H1 (cell line): ENCODE data around the gene PPFIA4. TPM values are rescaled to one million over a fixed set of nuclear protein-coding genes. Genes with fewer than 3 reads are reported as not detected.

ENCODE experiments used
- CTCF ChIA-PET: fragments of 300-600 bp; sonication (Branson Sonifier 250); formaldehyde crosslinking; loops from one replicate; lab custom pipeline; 2021; ENCODE audit not compliant: partially characterized antibody; lab: Charles Lee
- POLR2A ChIA-PET: fragments of 300-600 bp; sonication (Branson Sonifier 250); formaldehyde crosslinking; loops from one replicate; lab custom pipeline; 2021; ENCODE audit warnings: inconsistent platforms; ENCODE audit not compliant: partially characterized antibody; lab: Charles Lee
- DNase-seq, 2 experiments: peaks; one replicate each; pipeline versions ENCODE4 v3.0.0 to v3.0.0-alpha.2; 2010 to 2022; ENCODE audit warnings: low spot score in 2 of 2, low read depth in 1 of 2, mixed read lengths in 1 of 2
- FAIRE-seq: peaks from 2 replicates; lab custom pipeline; 2011; peaks lifted over from hg19 to GRCh38; lab: Jason Lieb, UNC
- H2AFZ ChIP-seq: 2 replicates; pipeline ENCODE4 v1.8.1; 2012; ENCODE audit warnings: low read length, inconsistent platforms
- H2AK5ac ChIP-seq: 2 replicates; pipeline ENCODE4 v1.6.1; 2013; ENCODE audit warnings: low read depth, low read length
- H2BK120ac ChIP-seq: replicated peaks from 2 replicates; pipeline ENCODE3; 2013; ENCODE audit warnings: low read depth, low read length, inconsistent platforms
- H2BK12ac ChIP-seq: 2 replicates; pipeline ENCODE4 v1.6.1; 2013; ENCODE audit warnings: low read depth, low read length
- H2BK15ac ChIP-seq: 2 replicates; pipeline ENCODE4 v1.6.1; 2013; ENCODE audit warnings: low read length
- H2BK20ac ChIP-seq: 2 replicates; pipeline ENCODE4 v1.6.1; 2013; ENCODE audit warnings: low read length
- H2BK5ac ChIP-seq: 2 replicates; pipeline ENCODE4 v1.6.1; 2013; ENCODE audit warnings: low read depth, low read length
- H3K14ac ChIP-seq: 2 replicates; pipeline ENCODE4 v1.6.1; 2013; ENCODE audit warnings: inconsistent platforms; ENCODE audit not compliant: insufficient read length
- H3K18ac ChIP-seq: 2 replicates; pipeline ENCODE4 v1.6.1; 2013; ENCODE audit warnings: low read length; ENCODE audit errors: extremely low read depth
- H3K23ac ChIP-seq: 2 replicates; pipeline ENCODE4 v1.6.1; 2013; ENCODE audit warnings: inconsistent platforms; ENCODE audit not compliant: insufficient read length
- H3K23me2 ChIP-seq: 2 replicates; pipeline ENCODE4 v1.6.1; 2013; ENCODE audit warnings: low read depth, low read length
- H3K27ac ChIP-seq: 2 replicates; pipeline ENCODE4 v1.6.1; 2011; ENCODE audit warnings: low read depth, low read length, inconsistent platforms
- H3K27me3 ChIP-seq, 4 experiments: replicated peaks in 1 of 4; 1 replicate in 1 of 4; 2 replicates in 3 of 4; pipeline versions ENCODE4 v1.6.1 to v1.8.1; 2011 to 2013; ENCODE audit warnings: low read length in 3 of 4, mild to moderate bottlenecking in 3 of 4, inconsistent platforms in 2 of 4, mixed read lengths in 2 of 4, moderate library complexity in 1 of 4; ENCODE audit not compliant: control insufficient read depth in 3 of 4, insufficient read depth in 3 of 4; ENCODE audit errors: extremely low read depth in 1 of 4
- H3K36me3 ChIP-seq, 4 experiments: 2 replicates each; pipeline versions ENCODE4 v1.6.1 to v1.8.1; 2011 to 2013; ENCODE audit warnings: mild to moderate bottlenecking in 4 of 4, low read length in 3 of 4, moderate library complexity in 2 of 4, control low read depth in 1 of 4, inconsistent platforms in 1 of 4; ENCODE audit not compliant: insufficient read depth in 4 of 4, control insufficient read depth in 2 of 4
- H3K4ac ChIP-seq: replicated peaks from 2 replicates; pipeline ENCODE3; 2013; ENCODE audit warnings: low read length, low read depth, mixed read lengths, inconsistent platforms; ENCODE audit not compliant: insufficient read length
- H3K4me1 ChIP-seq, 4 experiments: replicated peaks in 1 of 4; 1 replicate in 1 of 4; 2 replicates in 3 of 4; pipeline versions ENCODE4 v1.6.1 to v1.8.1; 2011 to 2013; ENCODE audit warnings: low read length in 3 of 4, inconsistent platforms in 2 of 4, mixed read lengths in 1 of 4; ENCODE audit not compliant: insufficient read depth in 4 of 4, control insufficient read depth in 3 of 4
- H3K4me2 ChIP-seq, 2 experiments: 2 replicates each; pipeline versions ENCODE4 v1.6.1 to v1.8.1; 2011 to 2013; ENCODE audit warnings: low read depth in 2 of 2, low read length in 2 of 2, control low read depth in 1 of 2, inconsistent platforms in 1 of 2, mild to moderate bottlenecking in 1 of 2; ENCODE audit not compliant: insufficient read depth in 1 of 2
- H3K4me3 ChIP-seq, 4 experiments: fragments of 200-600, 300-600 bp in 1 of 4; sonication (generic), shearing (Covaris generic), sonication (Bioruptor Twin) in 1 of 4; 2 replicates each; pipeline versions ENCODE4 v1.5.1 to v1.8.1; 2011 to 2016; ENCODE audit warnings: low read length in 4 of 4, low read depth in 3 of 4, control low read depth in 2 of 4, inconsistent platforms in 2 of 4, mild to moderate bottlenecking in 2 of 4, mixed read lengths in 1 of 4, moderate library complexity in 1 of 4; ENCODE audit not compliant: insufficient read depth in 2 of 4; ENCODE audit errors: extremely low read depth in 1 of 4
- H3K56ac ChIP-seq: replicated peaks from 2 replicates; pipeline ENCODE3; 2013; ENCODE audit warnings: low read depth, mild to moderate bottlenecking, mixed read lengths, low read length, inconsistent platforms; ENCODE audit not compliant: insufficient read length
- H3K79me1 ChIP-seq: 2 replicates; pipeline ENCODE4 v1.6.1; 2013; ENCODE audit warnings: low read depth, low read length, control low read depth
- H3K79me2 ChIP-seq, 2 experiments: 2 replicates each; pipeline versions ENCODE4 v1.6.1 to v1.8.1; 2012 to 2013; ENCODE audit warnings: low read length in 2 of 2, mild to moderate bottlenecking in 2 of 2, inconsistent platforms in 1 of 2; ENCODE audit not compliant: insufficient read depth in 2 of 2, control insufficient read depth in 1 of 2
- H3K9ac ChIP-seq, 4 experiments: replicated peaks in 1 of 4; 1 replicate in 1 of 4; 2 replicates in 3 of 4; pipeline versions ENCODE4 v1.6.1 to v1.8.1; 2011 to 2013; ENCODE audit warnings: low read depth in 3 of 4, low read length in 3 of 4, control low read depth in 2 of 4, mild to moderate bottlenecking in 2 of 4, moderate library complexity in 2 of 4, inconsistent platforms in 1 of 4; ENCODE audit errors: extremely low read depth in 1 of 4
- H3K9me3 ChIP-seq, 2 experiments: 2 replicates each; pipeline versions ENCODE4 v1.6.1 to v1.8.1; 2012 to 2013; ENCODE audit warnings: mild to moderate bottlenecking in 2 of 2, moderate library complexity in 2 of 2, control low read depth in 1 of 2, inconsistent platforms in 1 of 2, low read depth in 1 of 2, low read length in 1 of 2, mixed read lengths in 1 of 2; ENCODE audit not compliant: insufficient read depth in 2 of 2
- H4K20me1 ChIP-seq, 2 experiments: replicated peaks in 1 of 2; 2 replicates each; pipeline versions ENCODE3 to v1.8.1; 2011 to 2013; ENCODE audit warnings: inconsistent platforms in 2 of 2, low read length in 2 of 2, mild to moderate bottlenecking in 1 of 2; ENCODE audit not compliant: insufficient read depth in 2 of 2, control insufficient read depth in 1 of 2
- H4K5ac ChIP-seq: 2 replicates; pipeline ENCODE4 v1.6.1; 2013; ENCODE audit warnings: low read length, low read depth, mixed read lengths, inconsistent platforms; ENCODE audit not compliant: insufficient read length
- H4K8ac ChIP-seq: 2 replicates; pipeline ENCODE4 v1.8.0; 2013; ENCODE audit warnings: mild to moderate bottlenecking, moderate library complexity, low read length, inconsistent platforms; ENCODE audit not compliant: insufficient read depth; ENCODE audit errors: extremely low read depth
- H4K91ac ChIP-seq: replicated peaks from 2 replicates; pipeline ENCODE3; 2013; ENCODE audit warnings: low read length, mixed read lengths, inconsistent platforms; ENCODE audit not compliant: insufficient read length
- BACH1 ChIP-seq: IDR thresholded peaks from 2 replicates; pipeline ENCODE4 v1.6.1; 2012; ENCODE audit warnings: low read length, improper control_type of control experiment
- BCL11A ChIP-seq, 2 experiments: IDR thresholded peaks; one replicate each; pipeline ENCODE4 v1.6.1; 2011; ENCODE audit warnings: low read depth in 2 of 2, low read length in 2 of 2, mild to moderate bottlenecking in 2 of 2
- EZH2 ChIP-seq: fragments of 200-600 bp; sonication (generic); IDR thresholded peaks from 2 replicates; pipeline ENCODE4 v1.7.1; 2012; ENCODE audit warnings: low read depth, mild to moderate bottlenecking, moderate library complexity, low read length, inconsistent platforms; ENCODE audit not compliant: severe bottlenecking
- NRF1 ChIP-seq: IDR thresholded peaks from 2 replicates; pipeline ENCODE4 v1.6.1; 2011; ENCODE audit warnings: mild to moderate bottlenecking, low read depth, low read length, improper control_type of control experiment
- RAD21 ChIP-seq, 2 experiments: IDR thresholded peaks in 1 of 2; conservative IDR thresholded peaks in 1 of 2; 2 replicates each; pipeline ENCODE4 v1.6.1; 2011; ENCODE audit warnings: low read depth in 2 of 2, low read length in 2 of 2, improper control_type of control experiment in 1 of 2, inconsistent platforms in 1 of 2, mild to moderate bottlenecking in 1 of 2, moderate library complexity in 1 of 2
- SIRT6 ChIP-seq: IDR thresholded peaks from one replicate; pipeline ENCODE4 v1.7.1; 2012; ENCODE audit warnings: low read length, inconsistent platforms
- SP2 ChIP-seq: IDR thresholded peaks from 2 replicates; pipeline ENCODE4 v1.6.1; 2012; ENCODE audit warnings: mild to moderate bottlenecking, low read length, inconsistent platforms
- SP4 ChIP-seq: IDR thresholded peaks from 2 replicates; pipeline ENCODE4 v1.6.1; 2012; ENCODE audit warnings: low read length, inconsistent platforms
- TBP ChIP-seq: IDR thresholded peaks from 2 replicates; pipeline ENCODE4 v1.6.1; 2011; ENCODE audit warnings: low read depth, low read length, improper control_type of control experiment
- TCF12 ChIP-seq: IDR thresholded peaks from 2 replicates; pipeline ENCODE4 v1.6.1; 2011; ENCODE audit warnings: low read depth, mild to moderate bottlenecking, low read length
- WGBS, 2 experiments: shearing (Covaris generic) in 1 of 2; methylation state at CpG; one replicate each; pipeline versions ENCODE4 v1.1.6 to v1.1.7; 2013 to 2015; ENCODE audit warnings: low lambda C conversion rate in 2 of 2, mixed read lengths in 2 of 2, inconsistent platforms in 1 of 2, low coverage in 1 of 2, missing lambda C conversion rate in 1 of 2; ENCODE audit not compliant: insufficient replicate concordance in 2 of 2, insufficient coverage in 1 of 2, insufficient read length in 1 of 2; ENCODE audit errors: extremely low coverage in 1 of 2, missing lambda C conversion rate in 1 of 2; 5-methylcytosine and 5-hydroxymethylcytosine counted together
- polyA plus RNA-seq, 7 experiments: library from polyadenylated mRNA; depleted of rRNA in 3 of 7; stranded (reverse) in 5 of 7; unstranded in 2 of 7; fragments of >200 nt in 5 of 7; fragments of 200-250 nt in 2 of 7; gene quantifications; 1 replicate in 5 of 7; 2 replicates in 1 of 7; 4 replicates in 1 of 7; pipeline versions ENCODE4 v1.2.1 to v1.2.3, GENCODE V29; 2011 to 2013; ENCODE audit warnings: missing spikeins in 2 of 7, mixed read lengths in 2 of 7
- total RNA-seq: library from RNA; stranded (reverse); fragmentation: NEBNext Ultra II Directional; extraction: Animal tissue kit (Norgen Biotek cat#: 25700); gene quantifications from 2 replicates; pipeline ENCODE4 v1.2.1, GENCODE V29; 2021

The PPFIA4 gene
- total and polyA plus RNA-seq, 2 of the 8 experiments (the other 6 are each of a cell fraction or from before 2014, with no cell fraction given): 9.0 to 9.9 TPM

DNA sequence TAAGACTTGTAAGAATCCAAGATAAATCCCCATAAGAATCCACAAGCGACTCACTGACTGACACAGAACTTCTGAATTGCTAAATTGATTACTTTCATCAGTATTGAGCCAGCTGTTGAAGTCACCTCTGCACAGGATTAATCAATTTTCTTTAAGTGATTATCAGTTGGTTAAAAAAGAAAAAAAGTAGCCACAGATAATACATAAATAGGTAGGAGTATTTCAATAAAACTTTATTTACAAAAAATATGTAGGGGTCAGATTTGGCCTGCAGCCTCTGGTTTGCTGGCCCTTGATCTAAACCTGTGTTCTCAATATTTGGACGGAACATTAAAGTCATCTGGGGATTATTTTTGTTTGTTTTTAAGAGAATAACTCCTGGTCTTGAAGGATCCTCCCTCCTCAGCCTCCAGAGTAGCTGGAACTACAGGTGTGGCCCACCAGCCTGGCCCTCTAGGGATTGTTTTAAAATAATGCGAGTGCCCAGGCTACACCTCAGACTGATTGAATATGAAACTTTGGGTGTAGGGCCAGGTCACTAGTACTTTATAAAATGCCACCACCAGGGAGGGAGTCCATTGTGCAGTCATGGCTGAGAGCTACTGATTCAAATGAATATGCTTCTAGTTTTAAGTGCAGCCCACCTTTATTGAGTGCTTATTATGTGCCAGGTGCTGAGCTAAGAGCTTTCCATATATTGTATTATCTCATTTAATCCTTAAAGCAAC lies 25.9 kb upstream of the PPFIA4 start:
- H2BK5ac ChIP-seq: no peak overlapping the region
- H3K79me1 ChIP-seq: no peaks in the 10 kb centered on the region
- no peaks in the 10 kb centered on the region for H3K23me2 ChIP-seq
- WGBS, 2 experiments: 88% methylated on average over 3 of the region's 3 CpGs; no CpG with 5 or more reads in 1 of the 2 experiments
- ChIA-PET CTCF (interaction anchor here (0.7 to 6.0 kb wide), 16 partner anchors 8 to 268 kb away, joined by 3 to 43 read pairs (median 8); partner anchors contain the start of gene TMEM183A), POLR2A (no interaction called here)
- H3K9ac ChIP-seq: peak overlapping the region in 1 of 4 experiments; percentile 39; a peak in 1 of 7 replicates
- H2BK20ac ChIP-seq: no peak overlapping the region
- no peak overlapping the region for H3K56ac ChIP-seq
- no peak overlapping the region for H3K18ac ChIP-seq
- H2BK15ac ChIP-seq: no peak overlapping the region
- H3K27me3 ChIP-seq: no peaks in the 10 kb centered on the region
- no peak overlapping the region for H4K5ac ChIP-seq
- H3K36me3 ChIP-seq: no peaks in the 10 kb centered on the region
- no peak overlapping the region for H3K4me2 ChIP-seq
- FAIRE-seq: no peak
- H4K91ac ChIP-seq: no peak overlapping the region
- H4K8ac ChIP-seq: no peak overlapping the region
- TF ChIP-seq SP2: no peak
- TF ChIP-seq EZH2: no peak
- no peak for TF ChIP-seq NRF1
- no peak for TF ChIP-seq BCL11A (IDR thresholded peaks at IDR 0.05; ENCODE audit: low read depth in 2 of 2, low read length in 2 of 2)
- no peak for TF ChIP-seq TCF12
- no peak for TF ChIP-seq SP4
- no peak for TF ChIP-seq BACH1
- no peak for TF ChIP-seq SIRT6
- TF ChIP-seq TBP: no peak
- no peak for TF ChIP-seq RAD21 (IDR thresholded peaks at IDR 0.05 in 1 of 2, conservative IDR thresholded peaks at IDR 0.05 in 1 of 2; ENCODE audit: low read depth in 2 of 2, low read length in 2 of 2)
- no peak for DNase-seq
- no peak overlapping the region for H3K4me3 ChIP-seq
- H2BK12ac ChIP-seq: no peak overlapping the region
- H2AFZ ChIP-seq: no peak overlapping the region
- H3K4ac ChIP-seq: no peak overlapping the region
- H3K14ac ChIP-seq: no peak overlapping the region
- H2BK120ac ChIP-seq: no peak overlapping the region
- 0 out of 7 replicates have a peak, but pooled peaks cover 0 to 2% (median 0%) of the 10 kb centered on the region in 4 experiments for H3K4me1 ChIP-seq
- H3K27ac ChIP-seq: no peak overlapping the region
- no peaks in the 10 kb centered on the region for H4K20me1 ChIP-seq
- no peak overlapping the region for H2AK5ac ChIP-seq
- H3K23ac ChIP-seq: no peak overlapping the region
- H3K79me2 ChIP-seq: no peaks in the 10 kb centered on the region
- no peaks in the 10 kb centered on the region for H3K9me3 ChIP-seq
